Left lung (tissue), 10 donors: Measurements from ENCODE around the gene NTSR2. TPM values are rescaled to one million over a fixed set of nuclear protein-coding genes. Genes with fewer than 3 reads are reported as not detected.

Experiments used
- ATAC-seq: fragments of 200-7000 bp; cut with Tn5 transposase; one replicate; pipeline ENCODE4 v1.9.1; 2020; ENCODE audit warnings: moderate library complexity
- DNase-seq, 4 donors: peaks; one replicate each; pipeline ENCODE4 v3.0.0-alpha.2; 2013 to 2020
- H3K27ac ChIP-seq, 2 donors: fragments of 200-600 bp; sonication (generic) in 1 of 2; one replicate each; pipeline versions ENCODE4 v1.5.0 to v1.8.0; 2020 to 2021
- H3K27me3 ChIP-seq, 2 donors: fragments of 200-600 bp; sonication (generic) in 1 of 2; one replicate each; pipeline versions ENCODE4 v1.5.0 to v1.8.0; 2020 to 2021
- H3K36me3 ChIP-seq, 2 donors: fragments of 200-600 bp; sonication (generic) in 1 of 2; one replicate each; pipeline versions ENCODE4 v1.5.0 to v1.8.0; 2020 to 2021
- H3K4me1 ChIP-seq, 2 donors: fragments of 200-600 bp; one replicate each; pipeline ENCODE4 v1.8.0; 2021
- H3K4me3 ChIP-seq, 2 donors: fragments of 200-600 bp; sonication (generic) in 1 of 2; one replicate each; pipeline versions ENCODE4 v1.5.0 to v1.8.0; 2020 to 2021; ENCODE audit warnings: mild to moderate bottlenecking in 1 of 2
- H3K9me3 ChIP-seq, 2 donors: fragments of 200-600 bp; sonication (generic) in 1 of 2; one replicate each; pipeline versions ENCODE4 v1.5.0 to v1.8.0; 2020 to 2021
- intact Hi-C, 2 donors: fragments of 100-400 bp; cut with DNase I; formaldehyde crosslinking; loops; one replicate each; pipeline versions ENCODE4 v1.11.2 to v1.14.2; 2022
- polyA plus RNA-seq, 6 donors: library from polyadenylated mRNA; unstranded; fragments of 120-200 nt; gene quantifications; one replicate each; pipeline ENCODE4 v1.2.1, GENCODE V29; 2013; ENCODE audit not compliant: insufficient read length in 6 of 6
- total RNA-seq, 2 donors: library from RNA; stranded (reverse); fragmentation: NEBNext Ultra II Directional; extraction: Animal tissue kit (Norgen Biotek cat#: 25700); gene quantifications; one replicate each; pipeline ENCODE4 v1.2.1, GENCODE V29; 2021
- TF ChIP-seq, protein P1 (sequence below), 2 donors: fragments of 200-600 bp; sonication (generic) in 1 of 2; IDR thresholded peaks; one replicate each; pipeline versions ENCODE4 v1.5.0 to v1.8.0; 2021; ENCODE audit warnings: antibody characterized with exemption in 2 of 2
- donor health status: DM: no; HTN: yes; CAD: no.
- donor health status: DM: no; HTN: no; CAD: no.

Gene NTSR2
- total and polyA plus RNA-seq, 8 donors, result not detected

DNA sequence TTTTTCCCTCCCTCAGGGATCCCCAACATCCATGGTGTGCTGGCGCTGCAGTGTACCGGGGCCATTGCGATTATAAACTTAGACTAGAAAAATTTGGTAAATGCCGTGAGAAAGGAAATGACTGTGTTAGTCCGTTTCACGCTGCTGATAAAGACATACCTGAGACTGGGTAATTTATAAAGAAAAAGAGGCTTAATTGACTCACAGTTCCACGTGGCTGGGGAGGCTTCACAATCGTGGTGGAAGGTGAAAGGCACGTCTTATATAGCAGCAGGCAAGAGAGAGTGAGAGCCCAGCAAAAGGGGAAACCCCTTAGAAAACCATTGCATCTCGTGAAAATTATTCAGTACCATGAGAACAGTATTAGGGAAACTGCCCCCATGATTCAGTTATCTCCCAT, 44.3 kb downstream of the NTSR2 start:
- no peaks in the 10 kb centered on the region for H3K4me1 ChIP-seq
- H3K27ac ChIP-seq, result no peak overlapping the region
- DNase-seq (no peak), ATAC-seq (no peak)
- no peaks in the 10 kb centered on the region for H3K27me3 ChIP-seq
- intact Hi-C loops, result no loop called here
- H3K4me3 ChIP-seq, result no peak overlapping the region
- TF ChIP-seq, protein P1, sequence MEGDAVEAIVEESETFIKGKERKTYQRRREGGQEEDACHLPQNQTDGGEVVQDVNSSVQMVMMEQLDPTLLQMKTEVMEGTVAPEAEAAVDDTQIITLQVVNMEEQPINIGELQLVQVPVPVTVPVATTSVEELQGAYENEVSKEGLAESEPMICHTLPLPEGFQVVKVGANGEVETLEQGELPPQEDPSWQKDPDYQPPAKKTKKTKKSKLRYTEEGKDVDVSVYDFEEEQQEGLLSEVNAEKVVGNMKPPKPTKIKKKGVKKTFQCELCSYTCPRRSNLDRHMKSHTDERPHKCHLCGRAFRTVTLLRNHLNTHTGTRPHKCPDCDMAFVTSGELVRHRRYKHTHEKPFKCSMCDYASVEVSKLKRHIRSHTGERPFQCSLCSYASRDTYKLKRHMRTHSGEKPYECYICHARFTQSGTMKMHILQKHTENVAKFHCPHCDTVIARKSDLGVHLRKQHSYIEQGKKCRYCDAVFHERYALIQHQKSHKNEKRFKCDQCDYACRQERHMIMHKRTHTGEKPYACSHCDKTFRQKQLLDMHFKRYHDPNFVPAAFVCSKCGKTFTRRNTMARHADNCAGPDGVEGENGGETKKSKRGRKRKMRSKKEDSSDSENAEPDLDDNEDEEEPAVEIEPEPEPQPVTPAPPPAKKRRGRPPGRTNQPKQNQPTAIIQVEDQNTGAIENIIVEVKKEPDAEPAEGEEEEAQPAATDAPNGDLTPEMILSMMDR (IDR thresholded peaks at IDR 0.05), result no peak
- peaks cover 0 to 7% of the 10 kb centered on the region in 2 donors for H3K9me3 ChIP-seq
- no peaks in the 10 kb centered on the region for H3K36me3 ChIP-seq

GRCh38 chr2:11624893-11625292, 45.1 kb downstream of the NTSR2 start:
- no peaks in the 10 kb centered on the region for H3K4me1 ChIP-seq
- no peaks in the 10 kb centered on the region for H3K36me3 ChIP-seq
- no peaks in the 10 kb centered on the region for H3K27me3 ChIP-seq
- no peak for DNase-seq
- TF ChIP-seq, protein P1 (IDR thresholded peaks at IDR 0.05), result no peak
- ATAC-seq, result no peak
- intact Hi-C loops, result no loop called here
- H3K9me3 ChIP-seq, result peaks cover 0 to 7% of the 10 kb centered on the region in 2 donors
- H3K27ac ChIP-seq, result no peak overlapping the region
- no peak overlapping the region for H3K4me3 ChIP-seq

- Histone ChIP-seq H3K9me3 (peaks cover 0 to 7% of the 10 kb centered on the region in 2 donors), H3K4me1 (no peaks in the 10 kb centered on the region), H3K4me3 (no peak overlapping the region), H3K36me3 (no peaks in the 10 kb centered on the region), H3K27ac (no peak overlapping the region), H3K27me3 (no peaks in the 10 kb centered on the region)
- DNase-seq (no peak), ATAC-seq (no peak)
- intact Hi-C loops, result no loop called here
- TF ChIP-seq, protein P1 (IDR thresholded peaks at IDR 0.05), result no peak
Observed at GRCh38 chr2:11622611-11623010, 47.4 kb downstream of the NTSR2 start.

DNA sequence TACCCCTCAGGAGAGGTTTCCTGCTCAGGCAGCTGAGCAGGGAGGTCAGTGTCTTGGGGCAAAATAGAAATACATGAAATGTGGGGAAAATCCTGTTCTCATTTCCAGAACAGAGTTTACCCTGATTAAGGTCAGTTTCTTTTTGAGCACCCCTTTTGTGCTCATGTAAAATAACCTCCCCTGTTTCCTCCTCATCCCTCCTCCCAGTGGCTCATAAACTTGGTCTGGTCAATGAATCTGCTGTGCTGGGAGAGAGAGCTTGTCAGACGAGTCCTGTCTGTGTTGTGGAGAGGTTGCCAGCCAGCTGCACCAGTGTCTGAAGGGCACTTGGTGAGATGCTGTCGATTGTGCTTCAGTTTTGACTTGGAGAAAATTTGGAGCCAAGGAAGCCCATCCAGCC, 48.6 kb downstream of the NTSR2 start:
- Histone ChIP-seq H3K36me3 (no peaks in the 10 kb centered on the region), H3K4me1 (no peaks in the 10 kb centered on the region), H3K27me3 (no peaks in the 10 kb centered on the region), H3K9me3 (no peaks in the 10 kb centered on the region), H3K27ac (no peak overlapping the region), H3K4me3 (no peak overlapping the region)
- no peak for DNase-seq
- ATAC-seq, result no peak
- intact Hi-C loops, result no loop called here
- TF ChIP-seq, protein P1 (IDR thresholded peaks at IDR 0.05), result no peak

DNA sequence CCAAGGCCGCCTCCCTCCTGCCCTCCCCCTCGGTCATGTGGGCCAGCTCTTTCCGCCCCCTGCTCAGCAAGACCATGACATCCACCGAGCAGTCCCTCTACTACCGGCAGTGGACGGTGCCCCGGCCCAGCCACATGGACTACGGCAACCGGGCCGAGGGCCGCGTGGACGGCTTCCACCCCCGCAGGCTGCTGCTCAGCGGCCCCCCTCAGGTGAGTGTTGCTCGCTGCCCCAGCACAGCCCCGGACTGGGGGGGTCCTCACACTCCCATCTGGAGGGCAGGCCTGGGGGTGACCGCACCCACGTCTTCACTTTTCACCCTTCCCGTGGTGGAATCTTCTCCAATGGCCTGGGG, 51.3 kb downstream of the NTSR2 start:
- Histone ChIP-seq H3K4me1 (no peaks in the 10 kb centered on the region), H3K4me3 (no peak overlapping the region), H3K27me3 (no peaks in the 10 kb centered on the region), H3K27ac (no peak overlapping the region), H3K9me3 (no peaks in the 10 kb centered on the region), H3K36me3 (no peaks in the 10 kb centered on the region)
- intact Hi-C loops, result no loop called here
- TF ChIP-seq, protein P1 (IDR thresholded peaks at IDR 0.05), result no peak
- DNase-seq (peak in 1 of 4 donors; percentile 75), ATAC-seq (no peak)
